Upper lobe of right lung (tissue), 1 donor: ENCODE measurements around the gene GLO1. TPM values are rescaled to one million over a fixed set of nuclear protein-coding genes. Genes with fewer than 3 reads are reported as not detected.
A peak's percentile ranks its signal among the peaks of the same experiment; 100 is the strongest.

Source experiments
- ATAC-seq: fragments of 200-7000 bp; cut with Tn5 transposase; one replicate; pipeline ENCODE4 v1.9.1; 2020; ENCODE audit warnings: mild to moderate bottlenecking, moderate library complexity
- DNase-seq: peaks from one replicate; pipeline ENCODE4 v3.0.0-alpha.2; 2020
- H3K27ac ChIP-seq: fragments of 200-600 bp; one replicate; pipeline ENCODE4 v1.8.0; 2022
- H3K27me3 ChIP-seq: fragments of 200-600 bp; one replicate; pipeline ENCODE4 v1.8.0; 2022; ENCODE audit warnings: mild to moderate bottlenecking
- H3K36me3 ChIP-seq: fragments of 200-600 bp; one replicate; pipeline ENCODE4 v1.8.0; 2022
- H3K4me1 ChIP-seq: fragments of 200-600 bp; one replicate; pipeline ENCODE4 v1.8.0; 2022
- H3K4me3 ChIP-seq: fragments of 200-600 bp; one replicate; pipeline ENCODE4 v1.8.0; 2022; ENCODE audit warnings: mild to moderate bottlenecking
- H3K9me3 ChIP-seq: fragments of 200-600 bp; one replicate; pipeline ENCODE4 v1.8.0; 2022
- intact Hi-C: fragments of 100-400 bp; cut with DNase I; formaldehyde crosslinking; loops from one replicate; pipeline ENCODE4 v1.11.0; 2022
- total RNA-seq: library from RNA; stranded (reverse); fragmentation: NEBNext Ultra II Directional; extraction: Animal tissue kit (Norgen Biotek cat#: 25700); gene quantifications from one replicate; pipeline ENCODE4 v1.2.1, GENCODE V29; 2021
- TF ChIP-seq, protein P1 (sequence below): fragments of 200-600 bp; IDR thresholded peaks from one replicate; pipeline ENCODE4 v1.8.0; 2022; ENCODE audit warnings: antibody characterized with exemption
- donor health status: DM: no; HTN: yes; CAD: no; lungs with severe emphysema.

GLO1 gene
- total RNA-seq, 1 donor from 2014 or later, result 91.4 TPM

DNA sequence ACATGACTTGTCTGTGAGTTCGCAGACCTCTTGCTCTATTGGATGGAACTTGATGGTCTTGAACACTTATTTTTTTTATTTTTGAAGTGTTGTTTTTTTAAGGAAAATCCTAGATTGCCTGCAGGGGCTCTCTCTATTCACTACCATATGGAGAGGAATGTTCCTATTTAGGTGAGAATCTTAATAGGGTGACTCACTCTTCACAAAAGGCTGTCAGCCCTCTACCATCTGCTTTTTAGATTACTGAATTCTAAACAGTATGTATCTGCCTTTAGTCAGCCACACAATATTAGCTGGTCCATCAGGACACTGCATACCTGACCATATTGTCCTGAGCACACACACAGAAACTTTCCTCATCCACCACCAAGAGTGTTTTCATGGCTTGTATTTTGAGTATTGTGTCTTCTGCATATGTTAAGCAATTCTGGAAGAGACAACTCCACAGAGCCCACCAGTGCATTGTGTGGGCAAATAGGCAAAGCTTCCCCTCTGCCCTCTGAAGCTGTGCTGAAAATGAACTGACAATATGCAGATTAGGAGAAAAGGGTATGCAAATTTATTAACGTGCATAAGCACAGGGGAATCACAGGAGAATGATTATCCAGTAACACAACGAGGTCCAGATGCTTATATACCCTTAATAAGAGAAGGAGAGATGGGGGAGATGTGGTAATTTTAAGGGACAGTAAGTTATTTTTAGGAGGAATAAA is 56.6 kb downstream of the GLO1 start:
- no peaks in the 10 kb centered on the region for H3K9me3 ChIP-seq
- intact Hi-C loops, result no loop called here
- H3K27me3 ChIP-seq, result no peaks in the 10 kb centered on the region
- no peak overlapping the region for H3K27ac ChIP-seq
- no peaks in the 10 kb centered on the region for H3K36me3 ChIP-seq
- H3K4me3 ChIP-seq, result no peak overlapping the region
- H3K4me1 ChIP-seq, result peaks cover 6% of the 10 kb centered on the region
- TF ChIP-seq, protein P1, sequence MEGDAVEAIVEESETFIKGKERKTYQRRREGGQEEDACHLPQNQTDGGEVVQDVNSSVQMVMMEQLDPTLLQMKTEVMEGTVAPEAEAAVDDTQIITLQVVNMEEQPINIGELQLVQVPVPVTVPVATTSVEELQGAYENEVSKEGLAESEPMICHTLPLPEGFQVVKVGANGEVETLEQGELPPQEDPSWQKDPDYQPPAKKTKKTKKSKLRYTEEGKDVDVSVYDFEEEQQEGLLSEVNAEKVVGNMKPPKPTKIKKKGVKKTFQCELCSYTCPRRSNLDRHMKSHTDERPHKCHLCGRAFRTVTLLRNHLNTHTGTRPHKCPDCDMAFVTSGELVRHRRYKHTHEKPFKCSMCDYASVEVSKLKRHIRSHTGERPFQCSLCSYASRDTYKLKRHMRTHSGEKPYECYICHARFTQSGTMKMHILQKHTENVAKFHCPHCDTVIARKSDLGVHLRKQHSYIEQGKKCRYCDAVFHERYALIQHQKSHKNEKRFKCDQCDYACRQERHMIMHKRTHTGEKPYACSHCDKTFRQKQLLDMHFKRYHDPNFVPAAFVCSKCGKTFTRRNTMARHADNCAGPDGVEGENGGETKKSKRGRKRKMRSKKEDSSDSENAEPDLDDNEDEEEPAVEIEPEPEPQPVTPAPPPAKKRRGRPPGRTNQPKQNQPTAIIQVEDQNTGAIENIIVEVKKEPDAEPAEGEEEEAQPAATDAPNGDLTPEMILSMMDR, result no peak
- DNase-seq (no peak), ATAC-seq (no peak)

DNA sequence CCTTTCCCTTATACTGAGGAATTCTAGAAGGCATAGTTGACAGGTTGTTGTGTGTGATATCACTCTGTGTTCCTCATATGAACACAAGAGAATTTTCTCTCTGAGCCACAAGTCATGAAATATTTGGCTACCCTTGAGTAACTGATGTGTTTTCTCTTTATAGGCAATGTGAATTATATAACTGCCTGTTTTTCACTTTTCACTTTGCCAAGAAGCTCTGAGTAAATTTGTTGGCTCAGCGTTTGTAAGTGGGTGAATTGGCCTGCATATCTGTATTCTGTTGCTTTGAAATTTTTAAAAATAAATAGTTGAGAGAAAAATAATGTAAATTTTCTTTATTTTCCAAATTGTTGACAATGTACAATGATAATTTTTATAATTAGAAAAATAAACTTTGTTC is 58.0 kb downstream of the GLO1 start:
- no peaks in the 10 kb centered on the region for H3K36me3 ChIP-seq
- no peaks in the 10 kb centered on the region for H3K27me3 ChIP-seq
- TF ChIP-seq, protein P1, result no peak
- no peaks in the 10 kb centered on the region for H3K9me3 ChIP-seq
- H3K27ac ChIP-seq, result no peak overlapping the region
- ATAC-seq (no peak), DNase-seq (no peak)
- intact Hi-C loops, result no loop called here
- H3K4me1 ChIP-seq, result peaks cover 15% of the 10 kb centered on the region
- H3K4me3 ChIP-seq, result no peak overlapping the region

DNA sequence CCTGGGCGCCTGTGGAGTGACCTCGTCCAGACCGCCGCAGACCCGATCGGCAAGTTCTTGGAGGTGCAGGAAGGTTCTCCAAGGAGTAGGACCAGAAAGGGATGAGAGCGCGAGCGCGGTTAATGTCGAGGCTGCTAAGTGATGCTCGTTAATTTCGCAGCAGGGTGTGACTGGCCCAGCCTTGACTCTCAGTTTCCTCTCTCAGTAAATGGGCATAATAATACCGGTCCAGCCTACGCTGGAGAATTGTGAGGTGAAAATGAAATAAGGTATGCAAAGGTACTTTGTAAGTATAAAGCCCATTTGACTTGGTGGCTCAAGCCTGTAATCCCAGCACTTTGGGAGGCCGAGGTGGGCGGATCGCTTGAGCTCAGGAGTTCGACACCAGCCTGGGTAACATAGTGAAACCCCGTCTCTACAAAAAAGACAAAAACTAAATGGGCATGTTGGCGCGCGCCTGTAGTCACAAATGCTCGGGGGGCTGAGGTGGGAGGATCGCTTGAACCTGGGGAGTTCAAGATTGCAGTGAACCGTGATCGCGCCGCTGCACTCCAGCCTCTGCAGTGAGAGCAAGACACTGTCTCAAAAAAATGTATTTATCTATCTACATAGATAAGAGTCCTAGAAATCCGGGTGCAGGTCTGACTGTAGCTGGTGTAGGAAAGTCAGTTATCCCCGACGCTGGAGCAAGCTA is 62.6 kb downstream of the GLO1 start:
- TF ChIP-seq, protein P1, result no peak
- DNase-seq, result peak; percentile 64
- H3K9me3 ChIP-seq, result no peaks in the 10 kb centered on the region
- H3K27ac ChIP-seq, result peak overlapping the region; percentile 91
- H3K4me1 ChIP-seq, result peaks cover 19% of the 10 kb centered on the region
- intact Hi-C loops, result no loop called here
- H3K36me3 ChIP-seq, result no peaks in the 10 kb centered on the region
- ATAC-seq, result no peak
- peak overlapping the region; percentile 79 for H3K4me3 ChIP-seq
- H3K27me3 ChIP-seq, result no peaks in the 10 kb centered on the region

DNA sequence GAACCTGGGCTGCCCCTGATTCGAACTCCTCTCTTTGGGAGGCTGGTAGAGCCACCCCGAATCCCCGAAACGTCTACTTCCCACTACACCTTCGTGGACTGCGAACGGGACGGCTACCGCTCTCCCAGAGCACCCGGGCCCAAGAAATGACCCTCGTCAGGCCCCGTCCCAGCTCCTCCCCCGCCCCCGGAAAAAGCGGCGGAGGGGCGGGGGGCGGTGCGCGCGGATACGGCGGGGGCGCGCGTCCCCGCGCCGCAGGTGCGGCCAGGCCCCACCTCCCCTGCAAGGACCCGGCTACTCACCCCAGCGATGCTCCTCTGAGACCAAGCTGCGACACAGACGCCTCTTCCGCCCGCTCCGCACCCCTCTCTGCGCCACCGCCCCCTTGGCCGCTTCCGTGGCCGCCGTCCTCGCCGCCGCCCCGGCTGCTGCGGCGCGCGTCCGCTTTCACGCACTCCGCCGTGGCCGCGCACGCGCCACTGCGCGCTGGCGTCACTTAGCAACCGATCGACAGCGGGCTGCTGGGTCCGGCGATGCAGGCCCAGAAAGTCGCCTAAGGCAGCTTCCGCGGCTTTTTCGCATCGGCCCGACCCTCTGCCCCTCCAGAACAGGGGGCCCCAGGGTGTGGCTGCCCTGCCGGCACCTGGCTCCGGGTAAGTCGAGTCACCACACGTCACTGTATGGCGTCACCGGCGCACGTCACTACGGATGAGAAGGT is 63.3 kb downstream of the GLO1 start, which contains the start of gene BTBD9:
BTBD9 (minus strand) TSS at position 432 of the 718 bp plus-strand sequence.
- TF ChIP-seq, protein P1, result no peak
- H3K4me3 ChIP-seq, result peak within 1 kb of the TSS; percentile 79
- H3K27me3 ChIP-seq, result no peaks in the 10 kb centered on the region
- intact Hi-C loops, result no loop called here
- peak within 1 kb of the TSS; percentile 91 for H3K27ac ChIP-seq
- no peaks in the 10 kb centered on the region for H3K36me3 ChIP-seq
- H3K4me1 ChIP-seq, result peaks cover 15% of the 10 kb centered on the region
- DNase-seq (peak; percentile 93), ATAC-seq (peak; percentile 94)
- H3K9me3 ChIP-seq, result no peaks in the 10 kb centered on the region

DNA sequence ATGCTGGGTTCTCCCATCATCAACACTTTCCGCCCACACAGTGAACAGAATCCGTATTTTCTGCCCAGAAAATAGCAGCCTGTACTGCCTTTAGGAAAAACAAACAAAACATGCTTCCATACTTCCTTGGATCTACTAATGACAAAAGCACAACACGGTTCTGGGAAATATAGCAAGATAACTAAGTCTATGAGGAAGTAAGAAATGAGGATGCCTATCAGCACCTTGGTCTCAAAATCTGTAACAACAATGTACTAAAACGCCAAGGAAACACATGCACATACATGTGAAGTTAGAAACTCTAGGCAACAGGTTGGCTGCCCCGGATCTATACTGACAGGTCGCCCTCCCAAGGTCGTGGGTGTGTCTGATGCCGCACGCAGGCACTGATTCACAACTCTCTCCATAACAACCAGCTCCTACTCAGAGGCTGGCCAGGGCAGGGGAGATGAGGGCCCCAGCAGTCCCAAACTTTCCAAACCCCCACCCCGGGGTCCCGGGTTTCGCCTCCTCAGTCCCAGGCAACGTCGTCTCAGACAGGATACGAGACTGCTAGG is 63.9 kb downstream of the GLO1 start:
- intact Hi-C loops, result no loop called here
- DNase-seq (peak; percentile 77), ATAC-seq (peak; percentile 49)
- no peaks in the 10 kb centered on the region for H3K27me3 ChIP-seq
- H3K36me3 ChIP-seq, result no peaks in the 10 kb centered on the region
- H3K4me1 ChIP-seq, result peaks cover 17% of the 10 kb centered on the region
- peak overlapping the region; percentile 79 for H3K4me3 ChIP-seq
- no peaks in the 10 kb centered on the region for H3K9me3 ChIP-seq
- TF ChIP-seq, protein P1, result no peak
- H3K27ac ChIP-seq, result peak overlapping the region; percentile 91
